HL-60 (cell line): Measurements from ENCODE around the gene PIGV.
A peak's percentile ranks its signal among the peaks of the same experiment; 100 is the strongest.

Experiments
- DNase-seq, 2 experiments: peaks; one replicate each; pipeline ENCODE4 v3.0.0-alpha.2; 2010 to 2020; ENCODE audit warnings: low read depth in 1 of 2, low spot score in 1 of 2
- H3K27ac ChIP-seq: fragments of 250-450 bp; sonication (Bioruptor Pico); replicated peaks from 2 replicates; pipeline ENCODE4 v1.5.1; 2020; ENCODE audit warnings: mild to moderate bottlenecking, moderate library complexity
- H3K27me3 ChIP-seq: fragments of 250-450 bp; sonication (Bioruptor Pico); 2 replicates; pipeline ENCODE4 v1.5.1; 2021; ENCODE audit warnings: mild to moderate bottlenecking, moderate library complexity; ENCODE audit not compliant: insufficient read depth, poor library complexity, severe bottlenecking
- H3K4me3 ChIP-seq: replicated peaks from 2 replicates; pipeline ENCODE4 v1.5.1; 2011; ENCODE audit warnings: mild to moderate bottlenecking, control low read depth, low read length; ENCODE audit not compliant: insufficient read depth
- GABPA ChIP-seq: IDR thresholded peaks from 2 replicates; pipeline ENCODE4 v1.6.1; 2012; ENCODE audit warnings: low read depth
- POLR2AphosphoS5 ChIP-seq: IDR thresholded peaks from 2 replicates; pipeline ENCODE4 v1.6.1; 2012; ENCODE audit warnings: low read depth
- SPI1 ChIP-seq: IDR thresholded peaks from 2 replicates; pipeline ENCODE4 v1.6.1; 2012; ENCODE audit warnings: low read depth, mild to moderate bottlenecking, borderline replicate concordance
- TF ChIP-seq, protein P1 (sequence below): IDR thresholded peaks from one replicate; pipeline ENCODE4 v1.5.1; 2011; ENCODE audit warnings: low read length, control low read depth, inconsistent platforms; ENCODE audit not compliant: insufficient read depth
- TF ChIP-seq, protein P2 (sequence below): IDR thresholded peaks from 2 replicates; pipeline ENCODE4 v1.6.1; 2012; ENCODE audit warnings: low read depth; ENCODE audit not compliant: insufficient replicate concordance

The PIGV gene

DNA sequence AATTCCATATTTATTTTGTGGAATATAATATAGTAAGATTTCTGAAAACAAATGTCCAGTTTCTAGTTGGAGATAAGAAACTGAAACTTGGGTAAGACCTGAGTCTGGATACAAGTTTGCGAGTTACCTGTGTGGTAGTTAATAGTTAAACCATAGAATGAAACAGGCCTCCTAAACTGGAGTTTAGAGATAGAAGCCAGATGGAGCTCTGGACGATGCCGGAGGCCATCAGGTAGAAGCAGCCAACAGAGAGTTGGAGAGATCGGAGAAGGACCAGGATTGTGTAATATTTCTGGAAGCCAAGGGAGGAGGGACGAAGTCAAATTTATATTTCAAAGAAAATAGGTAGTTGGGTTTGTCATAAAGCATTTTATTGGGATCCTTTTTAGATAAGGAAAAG lies 46.8 kb upstream of the PIGV start:
- DNase-seq, result no peak
- no peaks in the 10 kb centered on the region for H3K27me3 ChIP-seq
- no peak for TF ChIP-seq GABPA
- TF ChIP-seq, protein P1, sequence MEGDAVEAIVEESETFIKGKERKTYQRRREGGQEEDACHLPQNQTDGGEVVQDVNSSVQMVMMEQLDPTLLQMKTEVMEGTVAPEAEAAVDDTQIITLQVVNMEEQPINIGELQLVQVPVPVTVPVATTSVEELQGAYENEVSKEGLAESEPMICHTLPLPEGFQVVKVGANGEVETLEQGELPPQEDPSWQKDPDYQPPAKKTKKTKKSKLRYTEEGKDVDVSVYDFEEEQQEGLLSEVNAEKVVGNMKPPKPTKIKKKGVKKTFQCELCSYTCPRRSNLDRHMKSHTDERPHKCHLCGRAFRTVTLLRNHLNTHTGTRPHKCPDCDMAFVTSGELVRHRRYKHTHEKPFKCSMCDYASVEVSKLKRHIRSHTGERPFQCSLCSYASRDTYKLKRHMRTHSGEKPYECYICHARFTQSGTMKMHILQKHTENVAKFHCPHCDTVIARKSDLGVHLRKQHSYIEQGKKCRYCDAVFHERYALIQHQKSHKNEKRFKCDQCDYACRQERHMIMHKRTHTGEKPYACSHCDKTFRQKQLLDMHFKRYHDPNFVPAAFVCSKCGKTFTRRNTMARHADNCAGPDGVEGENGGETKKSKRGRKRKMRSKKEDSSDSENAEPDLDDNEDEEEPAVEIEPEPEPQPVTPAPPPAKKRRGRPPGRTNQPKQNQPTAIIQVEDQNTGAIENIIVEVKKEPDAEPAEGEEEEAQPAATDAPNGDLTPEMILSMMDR, result no peak
- TF ChIP-seq, protein P2, sequence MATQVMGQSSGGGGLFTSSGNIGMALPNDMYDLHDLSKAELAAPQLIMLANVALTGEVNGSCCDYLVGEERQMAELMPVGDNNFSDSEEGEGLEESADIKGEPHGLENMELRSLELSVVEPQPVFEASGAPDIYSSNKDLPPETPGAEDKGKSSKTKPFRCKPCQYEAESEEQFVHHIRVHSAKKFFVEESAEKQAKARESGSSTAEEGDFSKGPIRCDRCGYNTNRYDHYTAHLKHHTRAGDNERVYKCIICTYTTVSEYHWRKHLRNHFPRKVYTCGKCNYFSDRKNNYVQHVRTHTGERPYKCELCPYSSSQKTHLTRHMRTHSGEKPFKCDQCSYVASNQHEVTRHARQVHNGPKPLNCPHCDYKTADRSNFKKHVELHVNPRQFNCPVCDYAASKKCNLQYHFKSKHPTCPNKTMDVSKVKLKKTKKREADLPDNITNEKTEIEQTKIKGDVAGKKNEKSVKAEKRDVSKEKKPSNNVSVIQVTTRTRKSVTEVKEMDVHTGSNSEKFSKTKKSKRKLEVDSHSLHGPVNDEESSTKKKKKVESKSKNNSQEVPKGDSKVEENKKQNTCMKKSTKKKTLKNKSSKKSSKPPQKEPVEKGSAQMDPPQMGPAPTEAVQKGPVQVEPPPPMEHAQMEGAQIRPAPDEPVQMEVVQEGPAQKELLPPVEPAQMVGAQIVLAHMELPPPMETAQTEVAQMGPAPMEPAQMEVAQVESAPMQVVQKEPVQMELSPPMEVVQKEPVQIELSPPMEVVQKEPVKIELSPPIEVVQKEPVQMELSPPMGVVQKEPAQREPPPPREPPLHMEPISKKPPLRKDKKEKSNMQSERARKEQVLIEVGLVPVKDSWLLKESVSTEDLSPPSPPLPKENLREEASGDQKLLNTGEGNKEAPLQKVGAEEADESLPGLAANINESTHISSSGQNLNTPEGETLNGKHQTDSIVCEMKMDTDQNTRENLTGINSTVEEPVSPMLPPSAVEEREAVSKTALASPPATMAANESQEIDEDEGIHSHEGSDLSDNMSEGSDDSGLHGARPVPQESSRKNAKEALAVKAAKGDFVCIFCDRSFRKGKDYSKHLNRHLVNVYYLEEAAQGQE, result no peak
- no peak for TF ChIP-seq SPI1
- TF ChIP-seq POLR2AphosphoS5, result no peak
- H3K4me3 ChIP-seq, result no peak overlapping the region
- 0 out of 2 replicates have a peak overlapping the region, but pooled peaks have one; percentile 15 for H3K27ac ChIP-seq

DNA sequence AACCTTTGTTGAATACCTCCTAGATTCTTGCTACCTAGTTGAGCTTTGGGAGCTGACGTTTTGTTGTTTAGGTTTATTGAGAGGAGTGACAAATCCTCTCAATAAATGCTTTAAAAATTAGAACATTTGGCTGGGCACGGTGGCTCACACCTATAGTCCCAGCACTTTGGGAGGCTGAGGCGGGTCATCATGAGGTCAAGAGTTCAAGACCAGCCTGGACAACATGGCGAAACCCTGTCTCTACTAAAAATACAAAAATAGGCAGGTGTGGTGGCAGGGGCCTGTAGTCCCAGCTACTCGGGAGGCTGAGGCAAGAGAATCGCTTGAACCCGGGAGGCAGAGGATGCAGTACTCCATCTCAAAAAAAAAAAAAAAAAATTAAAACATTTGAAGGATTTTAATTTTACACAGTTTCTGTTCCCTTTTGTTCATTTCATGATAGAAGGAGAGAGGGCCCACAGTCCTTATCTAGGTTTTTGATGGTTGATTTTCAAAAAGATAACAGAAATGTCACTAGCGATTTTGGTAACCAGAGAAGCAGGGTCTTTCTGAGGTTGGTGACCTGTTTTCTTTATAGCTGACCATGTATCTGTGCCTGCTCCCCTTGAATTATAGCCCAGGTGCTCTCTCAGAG lies 44.2 kb upstream of the PIGV start:
- Histone ChIP-seq H3K27me3 (no peaks in the 10 kb centered on the region), H3K27ac (no peak overlapping the region), H3K4me3 (no peak overlapping the region)
- TF ChIP-seq, protein P2, result no peak
- no peak for TF ChIP-seq SPI1
- no peak for TF ChIP-seq POLR2AphosphoS5
- TF ChIP-seq, protein P1, result no peak
- TF ChIP-seq GABPA, result no peak
- DNase-seq, result no peak

DNA sequence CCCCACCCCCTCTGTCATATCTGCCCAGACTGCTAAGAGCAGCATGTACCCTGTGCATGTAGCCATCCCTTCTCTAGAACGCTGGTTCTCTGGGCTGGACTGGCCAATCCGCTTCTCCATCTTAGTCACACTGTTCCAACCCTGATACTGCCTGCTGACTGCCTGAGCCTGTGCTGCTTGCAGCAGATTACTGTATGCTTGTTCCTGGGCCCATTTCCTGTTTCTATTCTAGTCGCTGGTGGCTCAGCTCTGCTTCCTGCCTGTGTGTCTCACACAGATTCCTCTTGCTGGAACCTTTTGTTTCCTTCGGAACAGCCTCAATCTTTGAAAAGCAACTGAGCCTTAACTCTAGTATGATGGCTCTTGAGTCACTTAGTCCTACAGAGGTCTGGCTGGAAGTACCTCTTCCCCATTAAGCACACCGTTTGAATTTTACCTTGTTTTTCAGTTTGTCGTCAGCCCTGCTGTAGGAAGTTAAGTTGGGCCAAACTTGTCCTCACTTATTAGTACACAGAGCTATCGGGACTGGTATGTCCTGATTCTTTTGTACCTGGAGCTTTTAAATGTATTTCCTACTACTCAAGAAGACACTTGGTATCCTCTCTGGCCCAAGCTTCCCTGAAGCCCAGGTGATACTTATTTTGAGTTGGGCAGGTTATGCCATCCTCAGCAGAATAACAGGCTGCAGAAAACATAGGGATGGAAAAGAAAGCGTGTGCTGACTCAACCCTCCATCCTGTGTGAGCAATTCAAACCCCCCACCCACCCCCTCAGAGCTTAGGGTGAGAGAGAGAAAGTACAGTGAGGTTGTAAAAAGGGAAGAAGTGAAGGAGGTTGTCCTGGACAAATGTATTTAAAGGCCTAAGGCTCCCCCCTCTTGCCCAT lies 43.4 kb upstream of the PIGV start:
- peak overlapping the region; percentile 40 for H3K27ac ChIP-seq
- H3K27me3 ChIP-seq, result no peaks in the 10 kb centered on the region
- DNase-seq, result peak; percentile 66 to 95
- TF ChIP-seq, protein P1, result no peak
- TF ChIP-seq SPI1 (peak; percentile 90), POLR2AphosphoS5 (peak; percentile 54; the same call in 1 of the 2 replicates), GABPA (peak; percentile 49; the same call in 1 of the 2 replicates)
- TF ChIP-seq, protein P2, result no peak
- no peak overlapping the region for H3K4me3 ChIP-seq
